GM18505 (cell line): Measurements from ENCODE around the gene AHDC1.

Experiments used
- ATAC-seq: cut with Tn5 transposase; IDR thresholded peaks from one replicate; pipeline ENCODE4 v1.9.1; 2021; ENCODE audit not compliant: unreplicated experiment
- POLR2A ChIP-seq: IDR thresholded peaks from 4 replicates; pipeline ENCODE4 v1.6.1; 2011; ENCODE audit warnings: borderline replicate concordance; ENCODE audit not compliant: insufficient read depth, insufficient read length; ENCODE audit errors: extremely low read depth

Gene AHDC1

GRCh38 chr1:27602462-27603308 lies 1.3 kb downstream of the AHDC1 start:
- no peak for ATAC-seq
- TF ChIP-seq POLR2A = no peak

- no peak for ATAC-seq
- TF ChIP-seq POLR2A = no peak
These were observed 2.0 kb downstream of the AHDC1 start for GRCh38 chr1:27601771-27602461.

- TF ChIP-seq POLR2A = no peak
- no peak for ATAC-seq
These were observed 2.6 kb downstream of the AHDC1 start for GRCh38 chr1:27601321-27601770.

GRCh38 chr1:27600498-27601175 lies 3.3 kb downstream of the AHDC1 start:
- no peak for ATAC-seq
- no peak for TF ChIP-seq POLR2A

GRCh38 chr1:27599605-27600497 lies 4.1 kb downstream of the AHDC1 start:
- ATAC-seq = no peak
- TF ChIP-seq POLR2A = no peak

GRCh38 chr1:27598902-27599528 lies 4.9 kb downstream of the AHDC1 start:
- ATAC-seq = no peak
- no peak for TF ChIP-seq POLR2A

- no peak for ATAC-seq
These were observed 5.7 kb downstream of the AHDC1 start for GRCh38 chr1:27598295-27598687.

GRCh38 chr1:27597516-27598294 lies 6.2 kb downstream of the AHDC1 start:
- ATAC-seq = no peak
- no peak for TF ChIP-seq POLR2A

More at GRCh38 chr1:27598295-27598687, 5.7 kb downstream of the AHDC1 start:
- TF ChIP-seq POLR2A = no peak

GRCh38 chr1:27596986-27597385 lies 7.0 kb downstream of the AHDC1 start:
- ATAC-seq = no peak
- TF ChIP-seq POLR2A = no peak

GRCh38 chr1:27596261-27596660 lies 7.7 kb downstream of the AHDC1 start:
- no peak for ATAC-seq
- TF ChIP-seq POLR2A = no peak

GRCh38 chr1:27595597-27595996 lies 8.3 kb downstream of the AHDC1 start:
- ATAC-seq = no peak
- no peak for TF ChIP-seq POLR2A
